Activated CD8-positive, alpha-beta memory T cell treated with anti-CD3 and anti-CD28 coated beads, Interleukin-2, amount 50 U/mL, for 24 hours (primary cell): Measurements from ENCODE around the gene LTB4R.

Source experiments
- DNase-seq: peaks from one replicate; pipeline ENCODE4 v3.0.0-alpha.2; 2020; ENCODE audit errors: extremely low read depth

LTB4R gene

GRCh38 chr14:24278424-24278823, 32.9 kb upstream of the LTB4R start:
- no peak for DNase-seq

- no peak for DNase-seq
Observed at GRCh38 chr14:24279301-24280186, 31.8 kb upstream of the LTB4R start.

- no peak for DNase-seq
Observed at GRCh38 chr14:24280797-24281460, 30.4 kb upstream of the LTB4R start.

DNA sequence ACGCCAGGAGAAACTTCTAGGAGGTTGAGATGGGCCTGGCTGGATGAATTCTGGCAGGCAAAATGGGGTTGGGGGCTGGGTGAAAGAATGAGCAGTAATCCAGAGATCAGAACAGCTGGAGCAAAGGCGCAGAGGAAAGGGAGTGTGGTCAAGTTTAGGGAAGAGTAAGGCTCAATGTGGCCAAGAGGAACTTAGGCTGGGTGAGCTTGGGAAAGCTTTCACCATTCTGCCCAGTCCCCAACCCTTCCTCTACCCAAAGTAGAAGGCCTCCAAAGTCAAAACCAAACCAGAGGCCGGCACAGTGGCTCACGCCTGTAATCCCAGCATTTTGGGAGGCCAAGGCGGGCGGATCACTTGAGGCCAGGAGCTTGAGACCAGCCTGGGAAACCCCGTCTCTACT, 29.7 kb upstream of the LTB4R start:
- DNase-seq = no peak

GRCh38 chr14:24282736-24283135, 28.6 kb upstream of the LTB4R start:
- DNase-seq = no peak

GRCh38 chr14:24283796-24284460, 27.4 kb upstream of the LTB4R start:
- DNase-seq = no peak

DNA sequence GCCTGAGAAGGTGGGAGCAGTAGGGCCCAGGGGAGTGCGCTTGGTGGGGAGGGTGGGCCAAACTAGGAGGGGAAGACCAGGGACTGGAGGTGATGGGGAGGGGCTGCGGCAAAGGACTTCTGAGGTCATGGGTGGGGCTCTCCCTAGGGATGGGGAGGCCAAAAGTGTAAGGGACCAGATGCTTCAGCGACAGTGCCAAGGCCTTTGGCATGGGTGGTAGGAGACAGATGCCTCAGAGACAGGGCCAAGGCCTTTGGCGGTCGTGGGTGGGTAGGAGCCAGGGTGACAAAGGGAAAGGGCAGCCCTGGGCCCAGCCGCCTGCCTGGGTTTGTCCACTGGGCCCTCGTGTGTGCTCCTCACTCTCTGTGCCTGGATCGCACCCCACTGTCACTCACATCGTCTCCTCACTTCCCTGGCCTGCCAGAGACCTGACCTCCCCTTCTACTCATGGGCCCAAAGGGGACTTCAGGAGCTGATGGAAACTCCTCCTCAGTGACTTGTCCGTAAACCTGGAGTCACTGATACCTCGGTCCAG, 26.7 kb upstream of the LTB4R start:
- DNase-seq = no peak

GRCh38 chr14:24285351-24285750, 26.0 kb upstream of the LTB4R start:
- DNase-seq = no peak

DNA sequence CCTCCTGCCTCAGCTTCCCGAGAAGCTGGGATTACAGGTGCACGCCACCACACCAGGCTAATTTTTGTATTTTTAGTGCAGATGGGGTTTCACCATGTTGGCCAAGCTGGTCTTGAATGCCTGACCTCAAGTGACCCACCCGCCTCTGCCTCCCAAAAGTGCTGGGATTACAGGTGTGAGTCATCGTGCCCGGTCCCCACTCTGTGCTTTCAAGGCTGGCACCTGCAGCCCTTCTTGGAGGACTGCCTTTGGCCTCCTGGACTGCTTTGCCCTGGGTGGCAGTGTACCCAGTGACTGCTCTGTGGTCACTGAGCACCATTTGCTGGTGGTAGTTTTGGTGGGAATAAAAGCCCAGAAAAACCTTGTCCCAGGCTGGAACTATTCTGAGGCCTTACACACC, 24.3 kb upstream of the LTB4R start:
- no peak for DNase-seq

- DNase-seq = no peak
Observed at GRCh38 chr14:24289649-24290280, 21.5 kb upstream of the LTB4R start.

- DNase-seq = no peak
Observed at GRCh38 chr14:24290746-24291145, 20.6 kb upstream of the LTB4R start.

DNA sequence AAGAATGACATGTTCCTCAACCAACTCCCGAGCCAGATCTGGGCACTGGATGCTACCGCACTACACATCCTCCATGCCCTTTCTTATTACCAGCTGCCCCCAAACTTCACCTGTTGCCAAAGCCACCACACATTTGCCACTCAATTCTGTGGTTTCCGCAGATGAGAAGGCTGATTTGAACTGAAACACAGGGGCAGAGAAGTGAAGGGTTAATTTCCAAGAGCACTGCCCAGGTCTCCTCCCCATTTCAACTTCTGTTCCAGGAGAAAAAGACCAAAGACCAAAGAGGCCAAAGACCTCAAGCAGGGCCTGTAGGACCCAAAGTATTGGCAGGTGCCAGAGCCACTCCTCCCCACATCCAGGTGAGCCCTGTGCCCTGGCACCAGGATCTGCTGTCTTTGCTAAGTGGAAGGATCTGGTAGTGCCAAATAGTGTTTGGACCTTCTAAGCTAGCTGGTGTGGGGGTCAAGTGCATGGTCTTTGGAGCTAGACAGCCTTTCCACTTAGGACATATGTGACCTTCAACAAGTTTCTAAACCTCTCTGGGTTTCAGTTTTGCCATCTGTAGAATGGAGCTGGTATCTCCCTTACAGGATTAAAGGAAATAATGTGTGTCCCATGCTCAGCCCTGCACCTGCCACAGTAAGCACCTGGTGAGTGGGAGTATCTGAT, 19.7 kb upstream of the LTB4R start:
- DNase-seq = no peak

DNA sequence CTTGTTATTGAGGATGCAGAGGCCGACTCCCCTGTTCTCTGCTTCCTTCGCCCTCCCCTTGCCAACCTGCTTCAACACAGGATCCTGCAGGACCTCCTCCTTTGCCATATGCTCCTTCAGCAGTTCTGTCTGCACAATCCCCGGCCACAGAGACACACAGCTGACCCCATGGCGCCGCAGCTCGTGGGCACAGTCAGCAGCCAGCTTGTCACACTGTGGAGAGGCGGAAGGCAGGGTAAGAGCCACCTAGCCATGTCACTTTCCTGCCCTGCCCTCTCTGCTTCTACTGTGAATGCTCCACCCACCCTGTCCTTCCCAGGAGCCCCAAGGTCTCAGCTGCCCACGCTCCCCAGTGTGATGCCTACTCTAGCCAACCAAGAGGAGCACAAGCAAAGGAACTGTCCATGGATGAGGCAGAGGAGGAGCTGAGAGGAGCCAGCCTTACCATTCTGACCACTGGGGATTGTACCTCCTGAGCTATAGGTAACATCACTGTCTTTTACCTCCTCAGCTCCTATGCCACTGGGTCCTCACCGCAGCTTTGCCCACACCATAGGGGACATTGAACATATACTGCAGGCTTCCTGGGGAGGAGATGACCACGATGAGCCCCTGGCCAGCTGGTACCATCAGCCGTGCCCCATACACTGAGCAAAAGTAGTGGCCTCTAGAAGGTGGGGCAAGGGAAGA, 19.0 kb upstream of the LTB4R start:
- no peak for DNase-seq

DNA sequence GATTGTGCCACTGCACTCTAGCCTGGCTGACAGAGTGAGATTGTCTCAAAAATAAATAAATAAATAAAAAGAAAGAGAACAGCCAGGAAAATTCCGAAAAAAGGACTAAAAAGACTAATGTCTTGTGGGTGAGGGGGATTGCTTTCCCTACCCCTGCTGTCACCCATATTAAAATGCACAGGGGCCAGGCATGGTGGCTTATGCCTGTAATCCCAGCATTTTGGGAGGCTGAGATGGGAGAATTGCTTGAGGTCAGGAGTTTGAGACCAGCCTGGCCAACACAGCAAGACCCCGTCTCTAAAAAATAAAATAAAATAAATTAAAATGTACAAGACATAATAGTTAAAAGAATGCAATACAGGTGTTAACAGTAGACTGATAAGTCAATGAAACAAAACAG, 17.8 kb upstream of the LTB4R start:
- DNase-seq = no peak

GRCh38 chr14:24296341-24297157, 14.8 kb upstream of the LTB4R start:
- DNase-seq = peak; percentile 57

- DNase-seq = no peak
Observed at GRCh38 chr14:24297190-24297964, 13.9 kb upstream of the LTB4R start.

DNA sequence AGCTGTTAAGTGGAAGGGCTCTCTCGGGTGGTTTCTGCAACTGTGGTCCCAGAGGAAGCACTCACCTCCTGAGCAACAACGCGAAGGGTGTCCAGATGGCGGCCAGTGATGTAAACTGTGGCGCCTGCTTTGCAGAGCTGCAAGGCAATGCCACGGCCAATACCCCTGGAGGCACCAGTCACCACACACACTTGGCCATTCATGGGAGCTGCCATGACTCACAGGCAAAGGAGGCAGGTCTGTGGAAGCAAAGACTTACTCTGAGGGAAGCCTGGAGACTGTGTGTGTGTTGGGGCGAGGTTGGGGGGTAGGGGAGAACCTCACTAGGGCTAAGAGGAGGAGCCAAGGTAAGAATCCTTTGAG, 12.4 kb upstream of the LTB4R start:
- no peak for DNase-seq

DNA sequence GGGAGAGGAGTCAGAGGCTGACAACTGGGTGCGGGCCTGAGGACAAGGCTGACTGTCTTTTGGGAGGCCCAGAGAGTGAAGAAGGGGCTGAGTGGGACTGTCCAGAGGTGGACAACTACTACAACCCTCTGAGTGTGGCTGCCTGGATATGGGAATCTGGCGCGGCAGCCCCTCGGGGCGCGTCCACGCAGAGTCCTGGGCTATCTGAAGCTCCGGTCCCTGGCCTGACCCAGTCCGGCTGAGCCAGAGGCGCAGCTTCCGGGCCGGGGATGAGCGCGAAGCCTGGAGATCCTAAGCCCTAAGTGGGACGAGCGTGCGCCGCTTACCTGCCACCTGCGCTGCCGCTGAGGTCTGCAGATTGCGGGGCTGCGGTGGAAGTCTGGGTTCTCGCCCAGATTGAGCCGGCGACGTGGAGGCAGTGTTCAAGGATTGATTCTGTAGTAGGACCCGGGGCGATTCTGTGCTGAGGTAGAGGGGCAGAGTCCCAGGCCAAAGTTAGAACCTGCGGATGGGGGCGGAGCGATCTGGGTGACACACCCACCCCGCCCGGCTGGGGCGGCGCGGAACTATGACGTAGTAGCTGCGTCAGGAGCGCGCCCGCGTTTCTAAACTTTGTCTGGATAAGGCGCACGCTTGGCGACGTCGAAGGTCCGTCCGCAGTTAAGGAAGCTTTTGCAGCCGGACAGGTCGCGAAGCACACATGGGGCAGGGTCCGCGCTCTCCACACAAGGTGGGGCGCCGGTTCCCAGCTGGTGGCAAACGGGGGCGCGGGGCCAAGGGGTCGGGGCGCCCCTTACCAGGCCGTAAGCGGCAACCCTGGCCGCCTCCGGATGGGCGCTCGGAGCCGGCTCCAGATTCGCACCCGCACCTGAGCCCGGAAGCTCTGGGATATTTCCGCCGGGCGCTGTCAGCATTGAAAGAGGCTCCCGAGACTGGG, 11.8 kb upstream of the LTB4R start, which contains the start of the genes DHRS1 and NOP9:
TSS of gene DHRS1 (minus strand) at position 526 of the 937 bp plus-strand sequence. CDS start 674 bp downstream, outside the sequence.
TSS of gene NOP9 (plus strand) at position 596 of the 937 bp plus-strand sequence. CDS start at position 701, 105 bp downstream.
- peak; percentile 69 for DNase-seq
